Measurements from ENCODE around the gene IL27RA.

Gene IL27RA

GRCh38 chr19:14090509-14091080 lies 59.0 kb downstream of the IL27RA start, which contains the start of gene SAMD1:
TSS of gene SAMD1 (minus strand) at chr19:14090751.
- peak; percentile 77 for DNase-seq

GRCh38 chr19:14091081-14091812 lies 59.7 kb downstream of the IL27RA start:
- peak; percentile 74 for DNase-seq

DNA sequence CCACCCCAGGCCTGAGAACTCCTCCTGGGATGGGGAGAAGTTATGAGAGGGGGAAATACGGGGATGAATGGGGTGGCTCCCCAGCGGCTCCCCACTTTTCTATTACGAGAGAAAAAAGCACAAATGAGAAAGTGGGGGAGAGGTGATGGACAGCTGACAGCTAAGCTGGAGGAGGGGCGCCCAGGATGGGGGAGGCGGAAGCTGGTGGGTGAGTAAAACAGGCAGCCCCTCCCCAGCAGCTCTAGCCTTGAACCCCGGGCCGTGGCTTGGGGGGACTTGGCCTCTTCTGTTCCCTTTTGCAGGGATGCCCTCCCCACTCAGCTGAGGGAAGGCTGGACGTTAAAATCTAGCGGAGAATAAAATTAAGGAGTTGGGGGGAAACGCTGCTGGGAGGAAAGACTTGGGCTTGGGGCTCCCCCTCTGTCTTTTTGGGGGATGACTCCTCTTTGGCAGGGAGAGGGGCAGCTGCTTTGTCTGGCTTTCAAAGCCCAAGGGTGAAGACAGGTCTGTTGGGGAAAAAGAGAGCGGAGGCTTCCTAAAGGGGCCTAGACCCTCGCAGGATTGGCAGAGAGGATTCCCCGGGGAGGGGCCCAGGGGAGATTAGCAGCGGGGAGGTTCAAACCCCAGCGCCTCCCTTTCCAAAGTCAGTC lies 60.4 kb downstream of the IL27RA start:
- no peak for DNase-seq

DNA sequence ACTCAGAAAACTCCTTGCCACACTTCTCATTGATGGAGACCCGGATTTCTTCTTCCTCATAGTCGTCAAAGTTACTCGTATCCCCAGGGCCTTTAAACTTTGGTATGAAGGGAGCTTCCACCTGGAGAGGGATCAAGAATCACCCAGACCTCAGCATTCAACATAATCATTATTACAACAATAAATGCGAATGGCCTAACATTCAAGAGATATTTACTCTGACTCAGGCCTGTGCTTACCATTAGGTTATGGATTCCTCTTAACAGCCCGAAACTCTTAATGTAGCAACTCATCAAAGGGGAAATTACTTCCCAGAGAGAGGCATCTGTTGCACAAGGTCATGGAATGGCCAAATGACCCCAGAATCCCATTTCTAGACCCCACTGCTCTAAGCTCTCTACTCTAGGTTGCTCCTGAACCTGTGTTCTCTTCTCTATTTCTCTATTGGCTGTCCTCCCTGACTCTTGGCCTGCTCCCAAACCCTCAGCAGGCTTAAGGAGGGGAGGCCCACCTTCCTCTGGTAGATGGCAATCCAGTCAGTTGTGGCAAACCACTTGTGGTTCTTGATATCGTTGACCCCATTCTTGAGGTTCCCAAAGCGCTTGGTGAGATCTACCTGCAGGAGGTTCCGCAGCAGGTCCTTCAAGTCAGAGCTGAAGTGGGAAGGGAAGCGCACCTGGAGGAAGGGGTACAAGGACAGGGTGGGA lies 61.7 kb downstream of the IL27RA start:
- no peak for DNase-seq

- DNase-seq, result no peak
Measured at GRCh38 chr19:14094854-14095253, 63.3 kb downstream of the IL27RA start.

- DNase-seq, result no peak
Measured at GRCh38 chr19:14096272-14096992, 64.9 kb downstream of the IL27RA start.

DNA sequence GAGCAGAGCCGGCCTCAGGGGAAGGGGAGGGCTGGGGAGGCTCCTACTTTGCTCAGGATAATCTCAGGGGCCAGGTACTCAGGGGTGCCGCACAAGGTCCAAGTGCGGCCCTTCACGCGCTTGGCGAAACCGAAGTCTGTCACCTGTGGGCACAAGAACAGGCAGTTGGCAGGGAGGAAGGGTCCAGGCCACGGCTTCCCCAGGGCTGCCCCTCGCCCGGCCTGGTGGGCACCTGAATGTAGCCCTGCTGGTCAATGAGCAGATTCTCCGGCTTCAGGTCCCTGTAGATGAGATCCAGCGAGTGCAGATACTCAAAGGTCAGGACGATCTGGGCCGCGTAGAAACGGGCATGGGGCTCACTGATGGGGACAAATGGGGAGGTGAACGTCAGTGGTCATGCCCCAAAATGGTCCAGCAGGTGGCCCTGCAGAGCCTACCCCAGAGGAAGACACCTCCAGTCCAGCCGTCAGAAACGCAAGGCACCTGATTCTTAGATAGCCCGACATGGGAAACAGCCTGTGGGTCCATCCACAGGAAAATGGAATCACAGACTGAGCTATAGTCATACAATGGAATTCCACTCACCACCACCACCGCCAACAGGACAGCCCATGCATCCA lies 66.1 kb downstream of the IL27RA start:
- DNase-seq, result no peak

- no peak for DNase-seq
Measured at GRCh38 chr19:14101003-14101545, 69.5 kb downstream of the IL27RA start.

DNA sequence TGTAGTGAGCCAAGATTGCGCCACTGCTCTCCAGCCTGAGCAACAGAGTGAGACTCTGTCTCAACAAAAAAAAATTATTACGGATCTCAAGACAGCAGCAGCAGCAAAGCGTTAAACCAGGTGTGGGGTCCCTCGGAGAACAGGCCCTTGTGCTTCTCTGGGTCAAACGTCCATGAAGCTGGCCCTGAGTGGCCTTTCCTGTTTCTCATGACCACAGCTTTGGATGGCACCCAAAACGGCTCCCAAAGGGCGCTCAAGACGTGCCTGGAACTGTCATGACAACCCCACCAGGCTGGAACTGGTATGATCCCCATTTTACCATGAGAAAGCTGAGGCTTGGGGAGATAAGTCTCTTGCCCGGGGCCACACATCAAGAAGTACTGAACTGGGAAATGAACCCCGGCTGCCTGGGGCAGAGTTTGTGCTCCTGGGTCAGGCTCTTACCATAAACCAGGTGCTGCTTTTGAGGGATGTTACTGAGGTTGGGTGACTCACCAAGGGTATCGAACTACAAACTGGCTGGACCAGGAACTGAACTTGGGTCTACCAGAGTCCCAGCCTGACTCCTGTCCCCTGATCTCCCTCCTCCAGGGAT lies 70.6 kb downstream of the IL27RA start:
- DNase-seq, result no peak

DNA sequence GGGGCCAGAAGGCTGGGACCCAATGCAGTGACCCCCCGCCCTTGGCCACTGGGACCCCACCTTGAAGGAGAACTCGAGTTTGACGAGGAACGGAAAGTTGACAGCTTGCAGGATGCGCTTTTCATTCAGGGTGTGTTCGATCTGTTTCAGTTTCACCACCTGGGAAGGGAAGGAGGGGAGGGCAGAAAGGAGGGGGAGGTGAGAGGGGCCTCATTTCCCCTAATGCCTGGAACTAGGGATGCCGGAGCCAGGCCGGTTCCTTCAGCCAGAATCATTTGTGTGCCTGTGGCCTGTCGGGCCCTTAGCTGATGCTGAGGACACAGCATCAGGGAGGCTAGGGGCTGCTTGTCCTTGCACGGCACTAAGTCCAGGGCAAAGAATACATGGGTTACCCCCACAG lies 71.2 kb downstream of the IL27RA start:
- no peak for DNase-seq

All from activated CD4-positive, alpha-beta T cell treated with anti-CD3 and anti-CD28 coated beads, Interleukin-2, amount 50 U/mL, for 16 hours (primary cell).